ENCODE measurements around the gene APOH.

Gene APOH

GRCh38 chr17:66190738-66191592 is 38.2 kb downstream of the APOH start:
- DNase-seq: no peak

GRCh38 chr17:66187718-66188117 is 41.5 kb downstream of the APOH start:
- DNase-seq: no peak

- no peak for DNase-seq
Observed at GRCh38 chr17:66185862-66186261, 43.4 kb downstream of the APOH start.

GRCh38 chr17:66184392-66184791 is 44.8 kb downstream of the APOH start:
- no peak for DNase-seq

- DNase-seq: no peak
Observed at GRCh38 chr17:66183529-66183928, 45.7 kb downstream of the APOH start.

GRCh38 chr17:66178642-66179041 is 50.6 kb downstream of the APOH start:
- no peak for DNase-seq

- DNase-seq: no peak
Observed at GRCh38 chr17:66177048-66177447, 52.2 kb downstream of the APOH start.

- no peak for DNase-seq
Observed at GRCh38 chr17:66175892-66176291, 53.3 kb downstream of the APOH start.

GRCh38 chr17:66172691-66173223 is 56.5 kb downstream of the APOH start:
- DNase-seq: no peak

- DNase-seq: no peak
Observed at GRCh38 chr17:66172144-66172543, 57.1 kb downstream of the APOH start.

- DNase-seq: no peak
Observed at GRCh38 chr17:66171692-66172091, 57.5 kb downstream of the APOH start.

- no peak for DNase-seq
Observed at GRCh38 chr17:66171172-66171571, 58.0 kb downstream of the APOH start.

GRCh38 chr17:66169839-66170238 is 59.4 kb downstream of the APOH start:
- no peak for DNase-seq

GRCh38 chr17:66167189-66167815 is 61.9 kb downstream of the APOH start:
- no peak for DNase-seq

GRCh38 chr17:66165537-66166123 is 63.6 kb downstream of the APOH start:
- DNase-seq: no peak

All from stimulated activated CD4-positive, alpha-beta T cell treated with anti-CD3 and anti-CD28 coated beads, Interleukin-2, amount 100 ng/mL, for 48 hours (primary cell).